ENCODE data around the gene CTSC. TPM values are rescaled to one million over a fixed set of nuclear protein-coding genes. Genes with fewer than 3 reads are reported as not detected.
"Not testable (repeated sequence)": the region's sequence is repeated elsewhere in the genome, so short reads cannot be mapped to it uniquely, and the experiment has no call there.

CTSC gene
- total RNA-seq, 1 donor from 2014 or later = 34.3 TPM

- ATAC-seq (no peak), DNase-seq (ENCODE audit: missing footprints) (no peak)
- intact Hi-C loops (cut with DNase I) = no loop called here
Observed at GRCh38 chr11:88324562-88325345, 12.8 kb downstream of the CTSC start.

GRCh38 chr11:88322881-88323280, 14.7 kb downstream of the CTSC start:
- not testable (repeated sequence) for DNase-seq (ENCODE audit: missing footprints); ATAC-seq

GRCh38 chr11:88321412-88321811, 16.1 kb downstream of the CTSC start:
- intact Hi-C loops (cut with DNase I); DNase-seq (ENCODE audit: missing footprints); ATAC-seq: not testable (repeated sequence)

More at GRCh38 chr11:88322881-88323280, 14.7 kb downstream of the CTSC start:
- intact Hi-C loops (cut with DNase I) = not testable (repeated sequence)

- intact Hi-C loops (cut with DNase I) = no loop called here
- no peak for DNase-seq (ENCODE audit: missing footprints)
- ATAC-seq = no peak
Observed at GRCh38 chr11:88320149-88320559, 17.4 kb downstream of the CTSC start.

- DNase-seq (ENCODE audit: missing footprints) = no peak
- intact Hi-C loops (cut with DNase I) = no loop called here
- ATAC-seq = no peak
Observed at GRCh38 chr11:88318017-88318416, 19.5 kb downstream of the CTSC start.

GRCh38 chr11:88317536-88317935, 20.0 kb downstream of the CTSC start:
- intact Hi-C loops (cut with DNase I) = no loop called here
- DNase-seq (ENCODE audit: missing footprints) (no peak), ATAC-seq (no peak)

- no peak for ATAC-seq
- intact Hi-C loops (cut with DNase I) = no loop called here
Observed at GRCh38 chr11:88315981-88316441, 21.5 kb downstream of the CTSC start.

GRCh38 chr11:88315015-88315414, 22.5 kb downstream of the CTSC start:
- DNase-seq (ENCODE audit: missing footprints) (no peak), ATAC-seq (no peak)
- intact Hi-C loops (cut with DNase I) = no loop called here

More at GRCh38 chr11:88315981-88316441, 21.5 kb downstream of the CTSC start:
- no peak for DNase-seq (ENCODE audit: missing footprints)

- ATAC-seq (no peak), DNase-seq (ENCODE audit: missing footprints) (no peak)
- intact Hi-C loops (cut with DNase I) = no loop called here
Observed at GRCh38 chr11:88313441-88313840, 24.1 kb downstream of the CTSC start.

GRCh38 chr11:88312628-88313027, 24.9 kb downstream of the CTSC start:
- intact Hi-C loops (cut with DNase I) = no loop called here
- no peak for ATAC-seq
- no peak for DNase-seq (ENCODE audit: missing footprints)

- ATAC-seq = no peak
- no peak for DNase-seq (ENCODE audit: missing footprints)
- intact Hi-C loops (cut with DNase I) = no loop called here
Observed at GRCh38 chr11:88310246-88310645, 27.3 kb downstream of the CTSC start.

GRCh38 chr11:88308576-88308975, 29.0 kb downstream of the CTSC start:
- intact Hi-C loops (cut with DNase I) = no loop called here
- DNase-seq (ENCODE audit: missing footprints) (no peak), ATAC-seq (no peak)

- intact Hi-C loops (cut with DNase I) = no loop called here
- DNase-seq (ENCODE audit: missing footprints) = no peak
Observed at GRCh38 chr11:88307749-88308425, 29.6 kb downstream of the CTSC start.

GRCh38 chr11:88306785-88307184, 30.8 kb downstream of the CTSC start:
- intact Hi-C loops (cut with DNase I) = no loop called here
- DNase-seq (ENCODE audit: missing footprints) = no peak
- ATAC-seq = no peak

More at GRCh38 chr11:88307749-88308425, 29.6 kb downstream of the CTSC start:
- no peak for ATAC-seq

- intact Hi-C loops (cut with DNase I) = no loop called here
- no peak for DNase-seq (ENCODE audit: missing footprints)
- ATAC-seq = no peak
Observed at GRCh38 chr11:88305430-88305829, 32.1 kb downstream of the CTSC start.

- intact Hi-C loops (cut with DNase I) = no loop called here
- DNase-seq (ENCODE audit: missing footprints) = no peak
- no peak for ATAC-seq
Observed at GRCh38 chr11:88304352-88304751, 33.2 kb downstream of the CTSC start.

- intact Hi-C loops (cut with DNase I) = no loop called here
- DNase-seq (ENCODE audit: missing footprints) = no peak
- no peak for ATAC-seq
Observed at GRCh38 chr11:88303037-88303436, 34.5 kb downstream of the CTSC start.

GRCh38 chr11:88301488-88302140, 35.9 kb downstream of the CTSC start:
- no peak for ATAC-seq
- no peak for DNase-seq (ENCODE audit: missing footprints)
- intact Hi-C loops (cut with DNase I) = no loop called here

GRCh38 chr11:88300888-88301487, 36.5 kb downstream of the CTSC start:
- intact Hi-C loops (cut with DNase I) = no loop called here
- DNase-seq (ENCODE audit: missing footprints) = no peak
- ATAC-seq = no peak

All from Right ventricle myocardium inferior (tissue), 1 donor.